GM18909 (cell line): ENCODE results near the gene CDK5RAP2.

Source experiments
- ATAC-seq: cut with Tn5 transposase; IDR thresholded peaks from one replicate; pipeline ENCODE4 v1.9.1; 2021; ENCODE audit warnings: mild to moderate bottlenecking; ENCODE audit not compliant: unreplicated experiment, poor library complexity

The CDK5RAP2 gene

GRCh38 chr9:120593250-120593954, 13.4 kb upstream of the CDK5RAP2 start:
- no peak for ATAC-seq

GRCh38 chr9:120592210-120592609, 12.2 kb upstream of the CDK5RAP2 start:
- ATAC-seq, result no peak

GRCh38 chr9:120587328-120587727, 7.4 kb upstream of the CDK5RAP2 start:
- no peak for ATAC-seq

GRCh38 chr9:120583958-120584369, 4.0 kb upstream of the CDK5RAP2 start:
- ATAC-seq, result peak; percentile 64

- peak; percentile 42 for ATAC-seq
Measured at GRCh38 chr9:120579139-120580050, 572 bp downstream of the CDK5RAP2 start.

- ATAC-seq, result no peak
Measured at GRCh38 chr9:120574473-120574872, 5.5 kb downstream of the CDK5RAP2 start.

- ATAC-seq, result no peak
Measured at GRCh38 chr9:120572472-120572871, 7.5 kb downstream of the CDK5RAP2 start.

GRCh38 chr9:120571443-120572257, 8.3 kb downstream of the CDK5RAP2 start:
- no peak for ATAC-seq

- no peak for ATAC-seq
Measured at GRCh38 chr9:120570296-120570695, 9.7 kb downstream of the CDK5RAP2 start.

- ATAC-seq, result no peak
Measured at GRCh38 chr9:120569556-120569955, 10.4 kb downstream of the CDK5RAP2 start.

- no peak for ATAC-seq
Measured at GRCh38 chr9:120568816-120569215, 11.2 kb downstream of the CDK5RAP2 start.

GRCh38 chr9:120567874-120568273, 12.1 kb downstream of the CDK5RAP2 start:
- no peak for ATAC-seq

- no peak for ATAC-seq
Measured at GRCh38 chr9:120567081-120567480, 12.9 kb downstream of the CDK5RAP2 start.

GRCh38 chr9:120564589-120564988, 15.4 kb downstream of the CDK5RAP2 start:
- ATAC-seq, result no peak

- ATAC-seq, result no peak
Measured at GRCh38 chr9:120562861-120563443, 17.0 kb downstream of the CDK5RAP2 start.

- ATAC-seq, result no peak
Measured at GRCh38 chr9:120561709-120562108, 18.3 kb downstream of the CDK5RAP2 start.

- ATAC-seq, result no peak
Measured at GRCh38 chr9:120559546-120559945, 20.4 kb downstream of the CDK5RAP2 start.

GRCh38 chr9:120558454-120558853, 21.5 kb downstream of the CDK5RAP2 start:
- ATAC-seq, result no peak

GRCh38 chr9:120557205-120557604, 22.8 kb downstream of the CDK5RAP2 start:
- ATAC-seq, result no peak

GRCh38 chr9:120556775-120557174, 23.2 kb downstream of the CDK5RAP2 start:
- no peak for ATAC-seq
